Activated effector memory CD4-positive, alpha-beta T cell treated with Interleukin-2 at 50 U/mL for 16 hours (primary cell): ENCODE data around the gene DENND1B.
"Not testable (repeated sequence)": the region's sequence is repeated elsewhere in the genome, so short reads cannot be mapped to it uniquely, and the experiment has no call there.

Experiments used
- DNase-seq: peaks from one replicate; pipeline ENCODE4 v3.0.0-alpha.2; 2020

DENND1B gene

GRCh38 chr1:197619008-197619640 is 156.2 kb downstream of the DENND1B start:
- no peak for DNase-seq

DNA sequence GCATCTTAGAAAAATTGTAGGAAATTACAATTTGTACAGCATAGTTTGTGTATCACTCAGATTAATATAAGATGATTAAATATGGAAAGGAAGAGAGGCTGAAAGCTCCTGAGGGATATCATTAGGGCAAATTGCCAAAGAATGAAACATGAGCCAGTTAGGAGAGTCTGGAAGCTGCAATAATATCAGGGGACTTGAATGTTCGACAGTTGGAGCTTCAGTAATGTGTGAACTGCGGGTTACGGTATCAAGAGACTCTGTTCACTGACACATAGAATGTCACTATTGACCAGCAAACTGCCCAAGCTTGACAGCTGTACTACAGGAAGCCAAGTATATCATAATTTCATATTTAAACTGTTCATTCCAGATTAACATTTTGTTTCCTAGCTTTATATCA is 157.2 kb downstream of the DENND1B start:
- DNase-seq = no peak

- DNase-seq = no peak
Measured at GRCh38 chr1:197615693-197616011, 159.6 kb downstream of the DENND1B start.

- DNase-seq = no peak
Measured at GRCh38 chr1:197614916-197615692, 160.2 kb downstream of the DENND1B start.

GRCh38 chr1:197606168-197606845 is 169.0 kb downstream of the DENND1B start:
- DNase-seq = no peak

GRCh38 chr1:197604302-197604701 is 171.0 kb downstream of the DENND1B start:
- no peak for DNase-seq

- no peak for DNase-seq
Measured at GRCh38 chr1:197600751-197601150, 174.5 kb downstream of the DENND1B start.

GRCh38 chr1:197599789-197600188 is 175.5 kb downstream of the DENND1B start:
- DNase-seq = no peak

DNA sequence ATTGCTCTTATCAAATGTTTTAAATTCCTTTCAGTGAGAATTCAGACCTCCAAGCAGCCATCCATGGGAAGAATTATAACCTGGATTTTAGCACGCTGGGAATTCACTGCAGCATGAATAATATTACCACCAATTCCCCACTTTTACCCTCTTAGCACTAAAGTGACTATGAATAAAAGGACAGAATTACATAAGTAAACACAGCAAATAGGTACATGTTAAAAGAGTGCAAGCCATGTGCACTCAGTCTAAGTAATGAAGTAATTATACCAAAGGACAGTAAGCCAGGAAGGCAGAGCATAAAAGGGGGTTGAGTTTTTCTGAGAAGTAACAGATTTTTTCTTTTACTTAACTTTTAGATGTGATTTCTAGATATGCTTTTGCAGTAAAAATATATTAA is 176.3 kb downstream of the DENND1B start:
- no peak for DNase-seq

GRCh38 chr1:197595304-197595904 is 179.9 kb downstream of the DENND1B start:
- no peak for DNase-seq

- DNase-seq = no peak
Measured at GRCh38 chr1:197590687-197591086, 184.6 kb downstream of the DENND1B start.

GRCh38 chr1:197585809-197586208 is 189.5 kb downstream of the DENND1B start:
- DNase-seq = no peak

DNA sequence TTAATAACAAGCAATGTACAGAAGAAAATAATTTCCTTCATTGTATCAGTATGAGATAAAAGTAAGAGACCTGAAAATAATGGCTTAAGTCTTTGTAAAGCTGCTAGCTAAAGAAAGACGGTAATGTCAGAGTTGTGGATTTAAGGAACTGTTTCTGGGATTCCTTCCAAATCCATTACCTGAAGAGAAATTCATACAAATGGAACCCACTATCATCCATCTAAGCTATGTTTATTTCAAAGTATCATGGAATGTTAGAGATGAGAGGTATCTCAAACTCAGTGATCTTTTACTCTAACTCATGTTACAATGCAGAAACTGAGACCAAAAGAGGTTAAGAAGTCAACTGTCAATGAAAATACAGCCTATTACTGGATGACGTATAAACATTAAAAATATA is 197.7 kb downstream of the DENND1B start:
- no peak for DNase-seq

DNA sequence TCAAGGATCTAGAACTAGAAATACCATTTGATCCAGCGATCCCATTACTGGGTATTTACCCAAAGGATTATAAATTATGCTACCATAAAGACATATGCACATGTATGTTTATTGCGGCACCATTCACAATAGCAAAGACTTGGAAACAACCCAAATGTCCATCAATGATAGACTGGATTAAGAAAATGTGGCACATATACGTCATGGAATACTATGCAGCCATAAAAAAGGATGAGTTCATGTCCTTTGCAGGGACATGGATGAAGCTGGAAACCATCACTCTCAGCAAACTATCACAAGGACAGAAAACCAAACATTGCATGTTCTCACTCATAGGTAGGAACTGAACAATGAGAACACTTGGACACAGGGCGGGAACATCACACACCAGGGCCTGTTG is 199.7 kb downstream of the DENND1B start:
- not testable (repeated sequence) for DNase-seq

GRCh38 chr1:197572169-197572568 is 203.1 kb downstream of the DENND1B start:
- DNase-seq = no peak

GRCh38 chr1:197567442-197567841 is 207.8 kb downstream of the DENND1B start:
- DNase-seq = no peak

GRCh38 chr1:197561041-197561440 is 214.2 kb downstream of the DENND1B start:
- DNase-seq = no peak

GRCh38 chr1:197559655-197560054 is 215.6 kb downstream of the DENND1B start:
- DNase-seq = no peak

- no peak for DNase-seq
Measured at GRCh38 chr1:197559244-197559643, 216.0 kb downstream of the DENND1B start.

- no peak for DNase-seq
Measured at GRCh38 chr1:197557302-197557701, 218.0 kb downstream of the DENND1B start.

DNA sequence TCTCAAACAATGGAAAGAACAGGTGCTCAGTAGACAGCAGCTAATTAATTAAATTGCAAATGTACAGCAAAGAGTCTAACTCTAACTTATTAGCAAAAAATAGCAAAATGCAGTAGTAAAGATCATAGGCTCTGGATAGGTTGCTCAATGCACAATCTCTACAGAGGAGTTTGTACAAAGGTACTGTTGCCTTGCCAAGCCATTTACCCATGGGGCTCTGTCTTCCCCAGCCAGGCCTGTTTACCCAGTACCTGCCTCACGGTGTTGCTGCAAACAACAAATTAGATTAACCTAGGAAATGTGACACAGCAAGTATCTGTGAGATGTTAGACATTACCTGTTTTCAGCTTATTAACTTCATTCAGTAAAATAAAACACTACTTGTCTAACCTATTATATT is 222.0 kb downstream of the DENND1B start:
- no peak for DNase-seq

DNA sequence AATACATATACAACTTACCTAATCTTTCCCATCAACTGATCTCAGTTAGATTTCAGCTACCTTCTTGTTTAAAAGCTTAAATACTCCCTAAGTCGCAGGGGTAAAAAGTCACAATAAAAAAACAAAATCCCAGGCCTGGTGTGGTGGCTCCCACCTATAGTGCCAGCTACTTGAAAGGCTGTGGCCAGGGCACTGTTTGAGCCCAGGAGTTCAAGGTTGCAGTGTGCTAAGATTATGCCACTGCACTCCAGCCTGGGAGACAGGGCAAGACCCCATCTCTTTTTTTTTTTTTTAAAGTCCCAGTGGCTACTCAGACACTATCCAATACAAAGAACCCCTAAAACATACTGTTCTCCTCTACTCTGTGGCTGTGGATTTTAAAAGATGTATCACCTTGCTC is 228.3 kb downstream of the DENND1B start:
- no peak for DNase-seq

- no peak for DNase-seq
Measured at GRCh38 chr1:197544553-197544952, 230.7 kb downstream of the DENND1B start.

- DNase-seq = no peak
Measured at GRCh38 chr1:197544130-197544529, 231.2 kb downstream of the DENND1B start.
